Measurements from ENCODE around the gene UBE2E1.

DNA sequence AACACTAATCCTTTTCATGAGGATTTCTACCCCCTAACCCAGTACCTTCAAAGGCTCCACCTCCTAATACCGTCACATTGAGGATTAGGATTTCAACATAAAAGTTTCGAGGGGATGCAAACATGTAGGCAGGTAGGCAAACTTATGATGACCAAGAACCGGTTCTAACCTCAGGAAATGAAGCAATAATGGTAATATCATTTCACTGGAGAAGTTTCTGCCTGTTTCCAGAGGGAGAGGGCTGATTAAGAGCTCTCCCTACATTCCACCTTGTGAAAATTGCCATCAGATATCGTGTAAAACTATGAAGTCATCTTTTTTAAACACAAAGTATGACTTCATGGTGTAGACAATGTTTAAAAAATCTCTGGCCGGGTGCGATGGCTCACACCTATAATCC lies 79.5 kb downstream of the UBE2E1 start:
- TF ChIP-seq, protein P1, sequence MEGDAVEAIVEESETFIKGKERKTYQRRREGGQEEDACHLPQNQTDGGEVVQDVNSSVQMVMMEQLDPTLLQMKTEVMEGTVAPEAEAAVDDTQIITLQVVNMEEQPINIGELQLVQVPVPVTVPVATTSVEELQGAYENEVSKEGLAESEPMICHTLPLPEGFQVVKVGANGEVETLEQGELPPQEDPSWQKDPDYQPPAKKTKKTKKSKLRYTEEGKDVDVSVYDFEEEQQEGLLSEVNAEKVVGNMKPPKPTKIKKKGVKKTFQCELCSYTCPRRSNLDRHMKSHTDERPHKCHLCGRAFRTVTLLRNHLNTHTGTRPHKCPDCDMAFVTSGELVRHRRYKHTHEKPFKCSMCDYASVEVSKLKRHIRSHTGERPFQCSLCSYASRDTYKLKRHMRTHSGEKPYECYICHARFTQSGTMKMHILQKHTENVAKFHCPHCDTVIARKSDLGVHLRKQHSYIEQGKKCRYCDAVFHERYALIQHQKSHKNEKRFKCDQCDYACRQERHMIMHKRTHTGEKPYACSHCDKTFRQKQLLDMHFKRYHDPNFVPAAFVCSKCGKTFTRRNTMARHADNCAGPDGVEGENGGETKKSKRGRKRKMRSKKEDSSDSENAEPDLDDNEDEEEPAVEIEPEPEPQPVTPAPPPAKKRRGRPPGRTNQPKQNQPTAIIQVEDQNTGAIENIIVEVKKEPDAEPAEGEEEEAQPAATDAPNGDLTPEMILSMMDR (IDR thresholded peaks at IDR 0.05): no peak
- TF ChIP-seq POLR2A (IDR thresholded peaks at IDR 0.05): no peak
